ENCODE results near the gene OR4D1.

- no peak for TF ChIP-seq CTCF (IDR thresholded peaks at IDR 0.05)
- no peak for TF ChIP-seq POLR2A (IDR thresholded peaks at IDR 0.05)
Measured at GRCh38 chr17:58158181-58158580, 10.0 kb downstream of the OR4D1 start.

Measured in vagina (tissue), 2 donors.